ENCODE measurements around the gene CDK16. TPM values are rescaled to one million over a fixed set of nuclear protein-coding genes. Genes with fewer than 3 reads are reported as not detected.
A peak's percentile ranks its signal among the peaks of the same experiment; 100 is the strongest.

CDK16 gene
- total and polyA plus RNA-seq, 2 of the 4 experiments (the other 2 are of a cell fraction): 85.3 to 106 TPM

DNA sequence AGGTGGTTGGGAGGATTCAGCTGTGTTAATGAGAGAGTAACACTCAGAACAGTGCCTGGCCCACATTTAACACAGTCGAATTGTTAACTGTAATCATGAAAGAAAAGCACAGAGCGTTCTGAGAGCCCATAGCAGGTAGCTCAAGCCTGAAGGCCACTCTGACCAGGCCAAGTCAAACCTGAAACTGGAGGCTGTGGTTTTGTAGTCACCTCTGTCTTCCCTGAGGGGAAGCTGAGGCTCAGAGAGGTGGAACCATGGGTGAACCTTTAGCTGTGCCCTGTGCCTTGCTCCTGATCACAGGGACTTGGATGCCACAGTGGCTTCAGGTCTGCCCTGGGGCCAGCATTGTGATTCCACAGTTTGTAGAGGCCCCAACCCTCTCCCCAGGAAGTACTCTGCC, 41.4 kb upstream of the CDK16 start:
- Histone ChIP-seq H3K27me3 (ENCODE audit: control insufficient read depth, insufficient read depth, low read length) (peaks cover 21% of the 10 kb centered on the region; the same call in 1 of the 2 replicates), H3K9me3 (ENCODE audit: control insufficient read depth, insufficient read depth, low read length) (no peaks in the 10 kb centered on the region), H2AK9ac (replicated peaks; ENCODE audit: low read depth, low read length, poor library complexity) (peak overlapping the region; percentile 23), H4K91ac (ENCODE audit: insufficient read depth, low read depth, low read length) (no peak overlapping the region), H3K14ac (replicated peaks; ENCODE audit: low read depth, low read length) (no peak overlapping the region), H2BK15ac (ENCODE audit: low read depth, low read length) (no peak overlapping the region), H3K36me3 (ENCODE audit: control insufficient read depth, insufficient read depth, low read length) (peaks cover 48% of the 10 kb centered on the region), H3K27ac (ENCODE audit: insufficient read depth, low read length) (no peak overlapping the region), H3K79me1 (ENCODE audit: low read depth in 1 of 2, low read length in 2 of 2) (peaks cover 3% of the 10 kb centered on the region in 2 experiments; a peak in 1 of 4 replicates), H3K4me1 (ENCODE audit: control insufficient read depth, insufficient read depth, low read length) (no peaks in the 10 kb centered on the region), H4K8ac (ENCODE audit: low read depth in 2 of 2, low read length in 2 of 2) (no peak overlapping the region), H2BK5ac (ENCODE audit: low read depth, low read length, poor library complexity, severe bottlenecking) (no peak overlapping the region), H3K9me1 (ENCODE audit: insufficient read depth, low read length) (no peaks in the 10 kb centered on the region), H2BK20ac (ENCODE audit: low read depth, low read length) (no peak overlapping the region), H4K5ac (ENCODE audit: low read depth, low read length) (no peak overlapping the region), H2AK5ac (ENCODE audit: low read depth, low read length) (no peak overlapping the region), H3K56ac (ENCODE audit: extremely low read depth, insufficient read depth, low read length) (no peak overlapping the region), H3K9ac (ENCODE audit: low read depth, low read length) (no peak overlapping the region), H3K4ac (ENCODE audit: low read depth, low read length) (no peak overlapping the region), H3K23ac (ENCODE audit: low read depth, low read length) (no peak overlapping the region), H4K20me1 (ENCODE audit: insufficient read depth, low read length) (no peaks in the 10 kb centered on the region), H2BK120ac (ENCODE audit: low read depth, low read length) (no peak overlapping the region), H3K4me3 (ENCODE audit: insufficient read depth, low read depth, low read length) (no peak overlapping the region), H3K4me2 (ENCODE audit: low read depth, low read length) (no peak overlapping the region), H3K18ac (ENCODE audit: low read depth, low read length) (no peak overlapping the region), H2AFZ (replicated peaks; ENCODE audit: low read length, poor library complexity) (no peak overlapping the region)
- intact Hi-C loops (cut with micrococcal nuclease) (no loop called here), dilution Hi-C loops (cut with HindIII; ENCODE audit: low sequenced_read_pairs, unreplicated experiment) (no loop called here), in situ Hi-C loops (cut with MboI; ENCODE audit: low sequenced_read_pairs) (no loop called here)
- no TSS peak for BruUV-seq (replicated peaks)
- WGBS, 2 experiments (ENCODE audit: extremely low coverage in 2 of 2, insufficient read length in 1 of 2): no CpG with 5 or more reads among the region's 2 CpGs
- ChIA-PET POLR2A (ENCODE audit: unreplicated experiment) (interaction anchor here (0.6 kb wide), 1 partner anchor 205 kb away, joined by 3 read pairs; no protein-coding TSS in a partner anchor), CTCF (no interaction called here)
- ATAC-seq (ENCODE audit: low read depth) (no peak), DNase-seq (no peak)
- TF ChIP-seq RFX5 (IDR thresholded peaks at IDR 0.05; ENCODE audit: low read depth, low read length) (no peak), MAFK (IDR thresholded peaks at IDR 0.05; ENCODE audit: low read depth, low read length) (no peak), FOS (IDR thresholded peaks at IDR 0.05; ENCODE audit: low read depth, low read length) (no peak), SMC3 (IDR thresholded peaks at IDR 0.05; ENCODE audit: low read depth, low read length) (no peak), POLR2A (IDR thresholded peaks at IDR 0.05; ENCODE audit: low read depth, low read length) (no peak), NFE2L2 (IDR thresholded peaks at IDR 0.05; ENCODE audit: low read depth, low read length) (no peak), RAD21 (IDR thresholded peaks at IDR 0.05; ENCODE audit: low read length) (no peak)
